HepG2 (cell line): ENCODE results near the gene ROBO2. TPM values are rescaled to one million over a fixed set of nuclear protein-coding genes. Genes with fewer than 3 reads are reported as not detected.

ENCODE experiments used
- ATAC-seq: fragments of 200-7000 bp; cut with Tn5 transposase; 3 replicates; pipeline ENCODE4 v1.9.1; 2020; ENCODE audit warnings: mild to moderate bottlenecking, moderate library complexity
- BruUV-seq: library from RNA; stranded (reverse); fragments of 400-500 nt; replicated peaks from 2 replicates; lab custom pipeline; 2021; lab: Mats Ljungman, UMichigan
- CTCF ChIA-PET: fragments of 300-600 bp; formaldehyde crosslinking; extraction: SDS; loops from one replicate; lab custom pipeline; 2021; ENCODE audit warnings: low total read pairs, inconsistent platforms, low intra/inter-chr PET ratio; lab: Yijun Ruan, JAX
- POLR2A ChIA-PET: fragments of 350-600 bp; sonication (Branson Sonifier 250); formaldehyde crosslinking; loops from one replicate; lab custom pipeline; 2020; ENCODE audit warnings: antibody characterized with exemption, inconsistent platforms; lab: Yijun Ruan, JAX
- DNase-seq: peaks from one replicate; pipeline ENCODE4 v3.0.0-alpha.2; 2015; ENCODE audit warnings: low spot score
- FAIRE-seq: peaks from 3 replicates; lab custom pipeline; 2011; peaks lifted over from hg19 to GRCh38; lab: Jason Lieb, UNC
- H2AFZ ChIP-seq: one replicate; pipeline ENCODE4 v1.6.1; 2011; ENCODE audit warnings: low read length, inconsistent platforms
- H3K27ac ChIP-seq: fragments of 300-600 bp; 3 replicates; pipeline ENCODE4 v1.8.0; 2011; ENCODE audit warnings: mixed run types, mild to moderate bottlenecking, mixed read lengths, low read length, inconsistent platforms; ENCODE audit not compliant: insufficient read depth; ENCODE audit errors: extremely low read length
- H3K27me3 ChIP-seq, 2 experiments: fragments of 200-600 bp in 1 of 2; 2 replicates in 1 of 2; 3 replicates in 1 of 2; pipeline versions ENCODE4 v1.6.0 to v1.8.0; 2011; ENCODE audit warnings: low read length in 2 of 2, mild to moderate bottlenecking in 2 of 2, moderate library complexity in 2 of 2, inconsistent platforms in 1 of 2; ENCODE audit not compliant: insufficient read depth in 2 of 2, control insufficient read depth in 1 of 2
- H3K36me3 ChIP-seq, 2 experiments: fragments of 200-600 bp in 1 of 2; replicated peaks in 1 of 2; 2 replicates in 1 of 2; 3 replicates in 1 of 2; pipeline versions ENCODE4 v1.5.1 to v1.8.0; 2011; ENCODE audit warnings: low read length in 2 of 2, inconsistent platforms in 1 of 2; ENCODE audit not compliant: insufficient read depth in 2 of 2, control insufficient read depth in 1 of 2
- H3K4me1 ChIP-seq: 2 replicates; pipeline ENCODE4 v1.5.1; 2012; ENCODE audit warnings: low read length, inconsistent platforms; ENCODE audit not compliant: insufficient read depth
- H3K4me2 ChIP-seq: 2 replicates; pipeline ENCODE4 v1.6.0; 2011; ENCODE audit warnings: low read depth, low read length, inconsistent platforms
- H3K4me3 ChIP-seq, 3 experiments: fragments of 200-600 bp in 1 of 3; sonication (generic), shearing (Covaris generic) in 1 of 3; replicated peaks in 1 of 3; 2 replicates each; pipeline ENCODE4 v1.5.1; 2011 to 2016; ENCODE audit warnings: low read length in 3 of 3, inconsistent platforms in 2 of 3, low read depth in 2 of 3, mild to moderate bottlenecking in 2 of 3, control low read depth in 1 of 3, mixed read lengths in 1 of 3; ENCODE audit not compliant: insufficient read depth in 1 of 3
- H3K79me2 ChIP-seq: one replicate; pipeline ENCODE4 v1.6.1; 2011; ENCODE audit warnings: low read length, inconsistent platforms; ENCODE audit not compliant: insufficient read depth
- H3K9ac ChIP-seq: 2 replicates; pipeline ENCODE4 v1.6.0; 2011; ENCODE audit warnings: mild to moderate bottlenecking, low read depth, low read length, inconsistent platforms; ENCODE audit not compliant: insufficient read depth
- H3K9me3 ChIP-seq: 2 replicates; pipeline ENCODE4 v1.5.1; 2012; ENCODE audit warnings: mild to moderate bottlenecking, low read length
- H4K20me1 ChIP-seq: 2 replicates; pipeline ENCODE4 v1.6.0; 2011; ENCODE audit warnings: inconsistent platforms, mild to moderate bottlenecking, low read length, moderate library complexity; ENCODE audit not compliant: insufficient read depth
- ARID5B ChIP-seq: IDR thresholded peaks from 2 replicates; pipeline ENCODE4 v1.4.0; 2020; ENCODE audit warnings: mild to moderate bottlenecking, missing genetic modification reagents
- CENPT ChIP-seq: sonication (generic); formaldehyde crosslinking; IDR thresholded peaks from 2 replicates; pipeline ENCODE4 v1.8.0; 2022; ENCODE audit warnings: low read depth, mild to moderate bottlenecking, moderate library complexity, missing genetic modification reagents
- DDIT3 ChIP-seq: sonication (generic); formaldehyde crosslinking; IDR thresholded peaks from 2 replicates; pipeline ENCODE4 v1.4.0; 2020; ENCODE audit warnings: mild to moderate bottlenecking, missing genetic modification reagents
- DPF2 ChIP-seq: sonication (generic); formaldehyde crosslinking; IDR thresholded peaks from 2 replicates; pipeline ENCODE4 v1.4.0; 2020; ENCODE audit warnings: mild to moderate bottlenecking, low read depth, missing genetic modification reagents, borderline replicate concordance
- JUN ChIP-seq: sonication (generic); formaldehyde crosslinking; IDR thresholded peaks from 2 replicates; pipeline ENCODE4 v1.4.0; 2020; ENCODE audit warnings: mild to moderate bottlenecking, missing genetic modification reagents
- NONO ChIP-seq, 2 experiments: fragments of 450-650 bp in 1 of 2; sonication (generic) in 1 of 2; formaldehyde crosslinking in 1 of 2; IDR thresholded peaks in 1 of 2; conservative IDR thresholded peaks in 1 of 2; 2 replicates each; pipeline versions ENCODE4 v1.6.1 to v1.8.0; 2017 to 2022; ENCODE audit warnings: mild to moderate bottlenecking in 1 of 2, missing genetic modification reagents in 1 of 2, moderate library complexity in 1 of 2
- PHF8 ChIP-seq: sonication (generic); formaldehyde crosslinking; IDR thresholded peaks from 2 replicates; pipeline ENCODE4 v1.5.0; 2020; ENCODE audit warnings: missing genetic modification reagents
- SALL2 ChIP-seq: sonication (generic); formaldehyde crosslinking; IDR thresholded peaks from 2 replicates; pipeline ENCODE4 v1.8.1; 2023; ENCODE audit warnings: mild to moderate bottlenecking, missing genetic modification reagents, inconsistent platforms
- SRY ChIP-seq: sonication (generic); formaldehyde crosslinking; IDR thresholded peaks from 2 replicates; pipeline ENCODE4 v1.8.0; 2022; ENCODE audit warnings: mild to moderate bottlenecking, missing genetic modification reagents
- ZHX1 ChIP-seq: sonication (generic); formaldehyde crosslinking; IDR thresholded peaks from 2 replicates; pipeline ENCODE4 v1.8.1; 2022; ENCODE audit warnings: low read depth, mild to moderate bottlenecking, missing genetic modification reagents
- in situ Hi-C: cut with HindIII; loops from 2 replicates; pipeline ENCODE4 v1.10.0; 2017; ENCODE audit warnings: low pct_unique_long_range_greater_than_20kb; ENCODE audit not compliant: extremely low pct_ligation_motif_present
- intact Hi-C: fragments of 100-400 bp; cut with micrococcal nuclease; formaldehyde crosslinking; loops from one replicate; pipeline ENCODE4 v1.10.0; 2022; ENCODE audit not compliant: unreplicated experiment
- polyA plus RNA-seq, 8 experiments: library from polyadenylated mRNA; depleted of rRNA in 3 of 8; stranded (reverse) in 7 of 8; unstranded in 1 of 8; fragments of >200 nt; fragmentation: Illumina TruSeq in 4 of 8; extraction: Trizol in 4 of 8; gene quantifications; 2 replicates each; pipeline versions ENCODE4 v1.2.1 to v1.2.3, GENCODE V29; 2011 to 2016; ENCODE audit warnings: low read depth in 4 of 8, missing spikeins in 1 of 8, mixed read lengths in 1 of 8; ENCODE audit not compliant: insufficient read depth in 1 of 8
- total RNA-seq, 5 experiments: library from RNA; depleted of rRNA; stranded (reverse); fragments of >200 nt; fragmentation: Illumina TruSeq; extraction: Trizol; gene quantifications; 2 replicates each; pipeline ENCODE4 v1.2.3, GENCODE V29; 2016; ENCODE audit warnings: low read depth in 1 of 5
- TF ChIP-seq, protein P1 (sequence below): sonication (generic); formaldehyde crosslinking; IDR thresholded peaks from 2 replicates; pipeline ENCODE4 v1.4.0; 2020; ENCODE audit warnings: mild to moderate bottlenecking, missing genetic modification reagents

Gene ROBO2
- total and polyA plus RNA-seq, 2 of the 13 experiments (the other 11 are each of a cell fraction or from before 2014, with no cell fraction given), result not detected

- TF ChIP-seq, protein P1, sequence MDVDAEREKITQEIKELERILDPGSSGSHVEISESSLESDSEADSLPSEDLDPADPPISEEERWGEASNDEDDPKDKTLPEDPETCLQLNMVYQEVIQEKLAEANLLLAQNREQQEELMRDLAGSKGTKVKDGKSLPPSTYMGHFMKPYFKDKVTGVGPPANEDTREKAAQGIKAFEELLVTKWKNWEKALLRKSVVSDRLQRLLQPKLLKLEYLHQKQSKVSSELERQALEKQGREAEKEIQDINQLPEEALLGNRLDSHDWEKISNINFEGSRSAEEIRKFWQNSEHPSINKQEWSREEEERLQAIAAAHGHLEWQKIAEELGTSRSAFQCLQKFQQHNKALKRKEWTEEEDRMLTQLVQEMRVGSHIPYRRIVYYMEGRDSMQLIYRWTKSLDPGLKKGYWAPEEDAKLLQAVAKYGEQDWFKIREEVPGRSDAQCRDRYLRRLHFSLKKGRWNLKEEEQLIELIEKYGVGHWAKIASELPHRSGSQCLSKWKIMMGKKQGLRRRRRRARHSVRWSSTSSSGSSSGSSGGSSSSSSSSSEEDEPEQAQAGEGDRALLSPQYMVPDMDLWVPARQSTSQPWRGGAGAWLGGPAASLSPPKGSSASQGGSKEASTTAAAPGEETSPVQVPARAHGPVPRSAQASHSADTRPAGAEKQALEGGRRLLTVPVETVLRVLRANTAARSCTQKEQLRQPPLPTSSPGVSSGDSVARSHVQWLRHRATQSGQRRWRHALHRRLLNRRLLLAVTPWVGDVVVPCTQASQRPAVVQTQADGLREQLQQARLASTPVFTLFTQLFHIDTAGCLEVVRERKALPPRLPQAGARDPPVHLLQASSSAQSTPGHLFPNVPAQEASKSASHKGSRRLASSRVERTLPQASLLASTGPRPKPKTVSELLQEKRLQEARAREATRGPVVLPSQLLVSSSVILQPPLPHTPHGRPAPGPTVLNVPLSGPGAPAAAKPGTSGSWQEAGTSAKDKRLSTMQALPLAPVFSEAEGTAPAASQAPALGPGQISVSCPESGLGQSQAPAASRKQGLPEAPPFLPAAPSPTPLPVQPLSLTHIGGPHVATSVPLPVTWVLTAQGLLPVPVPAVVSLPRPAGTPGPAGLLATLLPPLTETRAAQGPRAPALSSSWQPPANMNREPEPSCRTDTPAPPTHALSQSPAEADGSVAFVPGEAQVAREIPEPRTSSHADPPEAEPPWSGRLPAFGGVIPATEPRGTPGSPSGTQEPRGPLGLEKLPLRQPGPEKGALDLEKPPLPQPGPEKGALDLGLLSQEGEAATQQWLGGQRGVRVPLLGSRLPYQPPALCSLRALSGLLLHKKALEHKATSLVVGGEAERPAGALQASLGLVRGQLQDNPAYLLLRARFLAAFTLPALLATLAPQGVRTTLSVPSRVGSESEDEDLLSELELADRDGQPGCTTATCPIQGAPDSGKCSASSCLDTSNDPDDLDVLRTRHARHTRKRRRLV (CRISPR knock-in tag), result no peak
- TF ChIP-seq JUN (CRISPR knock-in tag), result no peak
These were observed 264.8 kb downstream of the ROBO2 start (continued) for GRCh38 chr3:77304700-77305021.

- Histone ChIP-seq H3K4me1 (no peaks in the 10 kb centered on the region), H3K36me3 (no peaks in the 10 kb centered on the region), H3K9me3 (no peaks in the 10 kb centered on the region), H2AFZ (no peak overlapping the region), H3K4me3 (no peak overlapping the region), H3K27me3 (no peaks in the 10 kb centered on the region), H4K20me1 (no peaks in the 10 kb centered on the region), H3K4me2 (no peak overlapping the region), H3K27ac (no peak overlapping the region), H3K9ac (no peak overlapping the region), H3K79me2 (no peaks in the 10 kb centered on the region)
- no peak for ATAC-seq
- intact Hi-C loops, result no loop called here
- no TSS peak for BruUV-seq
- DNase-seq, result no peak
- ChIA-PET CTCF (no interaction called here), POLR2A (no interaction called here)
- no peak for FAIRE-seq
- in situ Hi-C loops, result no loop called here
- TF ChIP-seq SALL2 (CRISPR knock-in tag), result no peak
- TF ChIP-seq SRY, result no peak
- no peak for TF ChIP-seq ARID5B (CRISPR knock-in tag)
- TF ChIP-seq DDIT3 (CRISPR knock-in tag), result no peak
- TF ChIP-seq CENPT (CRISPR knock-in tag), result no peak
- TF ChIP-seq ZHX1 (CRISPR knock-in tag), result no peak
- no peak for TF ChIP-seq DPF2 (CRISPR knock-in tag)
- TF ChIP-seq PHF8 (CRISPR knock-in tag), result no peak
- TF ChIP-seq NONO (IDR thresholded peaks at IDR 0.05), result no peak
- TF ChIP-seq NONO (CRISPR knock-in tag; conservative IDR thresholded peaks at IDR 0.05), result no peak
These were observed 269.6 kb downstream of the ROBO2 start for GRCh38 chr3:77309460-77309859.
